Stimulated activated naive CD8-positive, alpha-beta T cell treated with anti-CD3 and anti-CD28 coated beads, Interleukin-15, Interleukin-2, amounts not matched to agents 100 ng/mL and 50 ng/mL, for 24 hours (primary cell): ENCODE results near the gene WDR47.

Source experiments
- H3K27ac Mint-ChIP-seq: one replicate; pipeline ENCODE4 v1.8.0; 2021; ENCODE audit warnings: mild to moderate bottlenecking, mixed read lengths
- H3K27me3 Mint-ChIP-seq: one replicate; pipeline ENCODE4 v1.8.0; 2021; ENCODE audit warnings: mixed read lengths
- H3K36me3 Mint-ChIP-seq: one replicate; pipeline ENCODE4 v1.8.0; 2021; ENCODE audit warnings: low read depth, mixed read lengths
- H3K4me1 Mint-ChIP-seq: one replicate; pipeline ENCODE4 v1.8.0; 2021; ENCODE audit warnings: low read depth, mixed read lengths
- H3K4me3 Mint-ChIP-seq: one replicate; pipeline ENCODE4 v1.8.0; 2021; ENCODE audit warnings: mild to moderate bottlenecking, mixed read lengths
- H3K9me3 Mint-ChIP-seq: one replicate; pipeline ENCODE4 v1.8.0; 2021; ENCODE audit warnings: mixed read lengths

The WDR47 gene

GRCh38 chr1:109041621-109042468 is at the start of gene WDR47:
Gene WDR47 (minus strand): TSS chr1:109042102. CDS start chr1:109023512, 18,590 bp downstream.
- Mint-ChIP-seq H3K27ac (peak within 1 kb of the TSS; percentile 76), H3K36me3 (no peaks in the 10 kb centered on the region), H3K4me1 (peaks cover 16% of the 10 kb centered on the region), H3K4me3 (peak within 1 kb of the TSS; percentile 87), H3K9me3 (no peaks in the 10 kb centered on the region), H3K27me3 (peaks cover 3% of the 10 kb centered on the region)

- H3K27me3 Mint-ChIP-seq, result no peaks in the 10 kb centered on the region
- H3K36me3 Mint-ChIP-seq, result peaks cover 37% of the 10 kb centered on the region
- H3K9me3 Mint-ChIP-seq, result no peaks in the 10 kb centered on the region
- peaks cover 30% of the 10 kb centered on the region for H3K4me1 Mint-ChIP-seq
- peak overlapping the region; percentile 94 for H3K27ac Mint-ChIP-seq
- peak overlapping the region; percentile 96 for H3K4me3 Mint-ChIP-seq
These were observed 49.4 kb upstream of the WDR47 start for GRCh38 chr1:109091078-109091838.

GRCh38 chr1:109090196-109091077 is 48.5 kb upstream of the WDR47 start, which contains the start of gene TMEM167B:
Gene TMEM167B (plus strand): TSS chr1:109090764. CDS start chr1:109090873, 109 bp downstream.
- H3K4me3 Mint-ChIP-seq, result peak within 1 kb of the TSS; percentile 96
- H3K36me3 Mint-ChIP-seq, result peaks cover 30% of the 10 kb centered on the region
- H3K27ac Mint-ChIP-seq, result peak within 1 kb of the TSS; percentile 94
- no peaks in the 10 kb centered on the region for H3K27me3 Mint-ChIP-seq
- H3K9me3 Mint-ChIP-seq, result no peaks in the 10 kb centered on the region
- peaks cover 30% of the 10 kb centered on the region for H3K4me1 Mint-ChIP-seq

- Mint-ChIP-seq H3K9me3 (no peaks in the 10 kb centered on the region), H3K36me3 (peaks cover 20% of the 10 kb centered on the region), H3K4me1 (peaks cover 30% of the 10 kb centered on the region), H3K27me3 (no peaks in the 10 kb centered on the region), H3K4me3 (peak overlapping the region; percentile 96), H3K27ac (peak overlapping the region; percentile 94)
These were observed 47.5 kb upstream of the WDR47 start for GRCh38 chr1:109089242-109090015.

- Mint-ChIP-seq H3K36me3 (no peaks in the 10 kb centered on the region), H3K27me3 (no peaks in the 10 kb centered on the region), H3K9me3 (no peaks in the 10 kb centered on the region), H3K4me1 (peaks cover 6% of the 10 kb centered on the region), H3K27ac (no peak overlapping the region), H3K4me3 (no peak overlapping the region)
These were observed 42.9 kb upstream of the WDR47 start for GRCh38 chr1:109084563-109085517.

GRCh38 chr1:109083923-109084322 is 42.0 kb upstream of the WDR47 start:
- H3K36me3 Mint-ChIP-seq, result no peaks in the 10 kb centered on the region
- no peak overlapping the region for H3K4me3 Mint-ChIP-seq
- H3K27me3 Mint-ChIP-seq, result no peaks in the 10 kb centered on the region
- H3K27ac Mint-ChIP-seq, result no peak overlapping the region
- H3K9me3 Mint-ChIP-seq, result no peaks in the 10 kb centered on the region
- H3K4me1 Mint-ChIP-seq, result no peaks in the 10 kb centered on the region

- Mint-ChIP-seq H3K9me3 (no peaks in the 10 kb centered on the region), H3K27ac (no peak overlapping the region), H3K4me1 (no peaks in the 10 kb centered on the region), H3K27me3 (no peaks in the 10 kb centered on the region), H3K36me3 (no peaks in the 10 kb centered on the region), H3K4me3 (no peak overlapping the region)
These were observed 41.6 kb upstream of the WDR47 start for GRCh38 chr1:109083501-109083900.

- H3K4me3 Mint-ChIP-seq, result no peak overlapping the region
- H3K36me3 Mint-ChIP-seq, result no peaks in the 10 kb centered on the region
- H3K27ac Mint-ChIP-seq, result no peak overlapping the region
- H3K27me3 Mint-ChIP-seq, result no peaks in the 10 kb centered on the region
- H3K4me1 Mint-ChIP-seq, result peaks cover 10% of the 10 kb centered on the region
- no peaks in the 10 kb centered on the region for H3K9me3 Mint-ChIP-seq
These were observed 38.7 kb upstream of the WDR47 start for GRCh38 chr1:109080441-109081082.

GRCh38 chr1:109079240-109079622 is 37.3 kb upstream of the WDR47 start:
- Mint-ChIP-seq H3K9me3 (no peaks in the 10 kb centered on the region), H3K27me3 (no peaks in the 10 kb centered on the region), H3K4me3 (no peak overlapping the region), H3K27ac (no peak overlapping the region), H3K36me3 (peaks cover 1% of the 10 kb centered on the region), H3K4me1 (peaks cover 21% of the 10 kb centered on the region)

- Mint-ChIP-seq H3K4me1 (peaks cover 25% of the 10 kb centered on the region), H3K27me3 (no peaks in the 10 kb centered on the region), H3K36me3 (peaks cover 3% of the 10 kb centered on the region), H3K9me3 (no peaks in the 10 kb centered on the region), H3K4me3 (no peak overlapping the region), H3K27ac (no peak overlapping the region)
These were observed 36.4 kb upstream of the WDR47 start for GRCh38 chr1:109078317-109078716.

GRCh38 chr1:109075531-109076490 is 33.9 kb upstream of the WDR47 start, which contains the start of gene TAF13:
Gene TAF13 (minus strand): TSS chr1:109076003. CDS start chr1:109075947, 56 bp downstream.
- Mint-ChIP-seq H3K27me3 (no peaks in the 10 kb centered on the region), H3K27ac (peak within 1 kb of the TSS; percentile 97), H3K36me3 (peaks cover 8% of the 10 kb centered on the region), H3K9me3 (no peaks in the 10 kb centered on the region), H3K4me3 (peak within 1 kb of the TSS; percentile 99), H3K4me1 (peaks cover 25% of the 10 kb centered on the region)

- Mint-ChIP-seq H3K27ac (no peak overlapping the region), H3K9me3 (no peaks in the 10 kb centered on the region), H3K4me1 (peaks cover 4% of the 10 kb centered on the region), H3K27me3 (no peaks in the 10 kb centered on the region), H3K36me3 (peaks cover 34% of the 10 kb centered on the region), H3K4me3 (no peak overlapping the region)
These were observed 27.4 kb upstream of the WDR47 start for GRCh38 chr1:109069294-109069693.
